GM19438 (cell line): ENCODE results near the gene NDUFB11.

ENCODE experiments used
- ATAC-seq: cut with Tn5 transposase; IDR thresholded peaks from one replicate; pipeline ENCODE4 v1.9.1; 2021; ENCODE audit warnings: low read depth; ENCODE audit not compliant: unreplicated experiment

Gene NDUFB11

DNA sequence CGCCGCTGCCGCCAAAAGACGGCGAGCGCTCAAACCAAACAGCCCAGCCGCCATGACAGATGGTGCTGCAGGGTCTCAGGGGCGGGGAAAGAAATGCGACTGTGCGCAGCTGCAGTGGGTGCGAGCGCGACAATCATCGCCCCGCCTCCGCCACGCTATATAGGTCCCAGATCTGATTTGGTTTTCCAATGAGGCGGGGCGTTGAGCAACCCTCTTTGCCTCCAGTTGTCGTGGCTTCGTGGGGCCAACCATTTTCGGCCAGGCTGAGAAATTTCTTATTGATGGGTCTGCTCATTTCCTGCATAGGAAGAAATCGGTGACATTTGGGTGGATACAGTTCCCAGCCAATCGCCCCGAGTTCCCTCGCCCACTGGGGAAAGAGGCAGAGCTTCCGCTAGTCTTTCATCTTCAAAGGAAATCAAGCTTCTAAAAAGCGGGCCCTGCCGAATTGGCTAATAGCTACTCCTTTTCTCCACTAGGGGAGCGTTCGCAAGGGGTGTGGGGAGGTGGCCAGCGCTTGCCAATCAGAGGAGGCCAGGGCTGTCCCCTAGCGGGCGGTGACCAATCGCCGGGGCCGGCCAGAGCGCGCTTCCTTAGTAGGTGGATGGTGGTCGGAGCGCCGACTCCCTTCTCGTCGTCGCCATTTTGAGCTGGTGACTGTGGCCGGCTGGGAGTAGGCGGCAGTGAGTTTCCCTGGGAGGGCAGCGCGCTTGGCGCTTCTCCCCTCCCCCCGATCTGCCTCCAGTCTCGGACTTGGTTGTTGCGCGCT lies at the start of gene NDUFB11, which contains the start of gene RBM10:
TSS of gene NDUFB11 (minus strand) at position 77 of the 769 bp plus-strand sequence. CDS start at position 54, 23 bp downstream.
TSS of gene RBM10 (plus strand) at position 596 of the 769 bp plus-strand sequence. CDS start 2,261 bp downstream, outside the sequence.
- peak; percentile 82 for ATAC-seq

DNA sequence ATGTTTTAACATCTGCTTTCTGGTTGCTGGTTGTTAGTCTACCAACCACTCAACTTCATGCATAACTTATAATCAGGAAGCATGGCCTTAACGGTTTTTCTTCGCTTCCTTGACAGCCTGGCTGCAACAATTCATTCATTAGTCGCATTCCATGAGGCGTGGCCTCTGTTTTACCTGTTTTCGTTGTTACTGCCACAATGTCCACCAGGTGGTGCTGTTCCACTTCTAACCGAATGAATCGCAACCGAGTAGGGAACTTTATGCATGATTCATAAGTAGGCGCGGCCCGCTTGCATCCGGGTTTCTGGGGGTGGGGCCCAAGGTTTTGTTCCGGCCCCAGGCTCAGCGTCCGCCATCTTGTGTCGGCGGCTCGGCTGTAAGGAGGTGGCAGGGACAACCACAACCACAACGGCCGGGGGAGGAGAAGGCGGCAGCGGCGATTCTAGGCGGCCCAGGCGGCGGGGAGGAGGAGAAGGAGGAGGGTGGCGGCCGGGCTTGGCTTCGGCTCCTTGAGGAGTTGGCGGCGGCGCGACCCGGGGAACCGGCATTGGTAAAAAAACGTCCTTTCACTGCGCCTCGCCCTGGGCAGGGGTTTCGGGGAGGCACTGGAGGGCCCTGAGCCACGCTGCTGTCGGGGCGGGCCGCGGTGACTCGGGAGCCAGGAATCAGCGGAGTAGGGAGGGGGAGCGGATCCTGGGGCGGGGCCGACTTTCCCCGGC lies 49.1 kb upstream of the NDUFB11 start, which contains the start of gene UBA1:
TSS of gene UBA1 (plus strand) at position 355 of the 719 bp plus-strand sequence. CDS start 4,974 bp downstream, outside the sequence.
- peak; percentile 71 for ATAC-seq

DNA sequence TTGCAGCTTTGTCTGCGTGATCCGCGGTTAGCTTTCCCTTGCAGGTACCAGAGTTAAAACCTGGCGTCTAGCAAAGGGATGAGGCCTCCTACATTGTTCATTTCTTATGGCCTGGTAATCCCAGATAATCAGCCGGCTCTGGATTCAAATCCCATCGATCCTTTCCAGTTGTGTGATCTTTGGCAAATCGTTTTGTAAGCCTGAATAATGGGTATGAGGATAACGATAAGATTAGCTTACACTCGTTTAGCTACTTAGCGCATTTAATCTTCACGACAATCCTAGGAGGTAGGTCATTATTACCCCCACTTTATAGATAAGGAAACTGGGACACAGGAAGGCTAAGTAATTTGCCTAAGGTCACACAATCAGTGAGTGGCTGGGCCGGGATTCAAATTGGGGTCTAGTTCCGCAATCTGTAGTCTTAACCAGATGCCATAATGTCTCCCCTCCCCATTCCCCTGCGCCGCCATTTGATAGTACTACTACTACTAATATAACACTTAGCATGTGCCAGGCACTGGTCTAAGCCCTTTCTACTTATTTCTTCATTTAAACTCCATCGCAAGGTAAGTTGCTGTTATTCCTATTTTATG lies 47.4 kb upstream of the NDUFB11 start:
- ATAC-seq, result no peak

DNA sequence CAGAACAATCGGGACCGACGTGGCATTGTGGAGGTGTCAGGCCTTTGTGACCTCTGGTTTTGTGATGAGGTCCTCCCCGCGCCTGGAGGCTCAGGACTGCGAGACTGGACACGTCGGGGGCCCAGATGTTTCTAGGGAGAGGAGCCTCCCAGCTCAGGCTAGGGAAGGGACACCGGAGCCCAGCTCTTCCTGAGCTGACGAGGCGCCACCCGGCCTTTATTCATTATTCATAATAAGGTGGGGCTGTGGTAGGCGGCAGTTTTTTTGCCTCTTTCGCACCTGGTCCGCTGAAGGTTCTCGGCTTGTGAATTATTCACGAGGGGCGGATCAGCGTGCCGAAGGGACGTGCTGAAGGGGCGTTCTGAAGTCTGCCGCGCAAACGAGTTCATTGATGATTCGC lies 46.8 kb upstream of the NDUFB11 start:
- no peak for ATAC-seq

DNA sequence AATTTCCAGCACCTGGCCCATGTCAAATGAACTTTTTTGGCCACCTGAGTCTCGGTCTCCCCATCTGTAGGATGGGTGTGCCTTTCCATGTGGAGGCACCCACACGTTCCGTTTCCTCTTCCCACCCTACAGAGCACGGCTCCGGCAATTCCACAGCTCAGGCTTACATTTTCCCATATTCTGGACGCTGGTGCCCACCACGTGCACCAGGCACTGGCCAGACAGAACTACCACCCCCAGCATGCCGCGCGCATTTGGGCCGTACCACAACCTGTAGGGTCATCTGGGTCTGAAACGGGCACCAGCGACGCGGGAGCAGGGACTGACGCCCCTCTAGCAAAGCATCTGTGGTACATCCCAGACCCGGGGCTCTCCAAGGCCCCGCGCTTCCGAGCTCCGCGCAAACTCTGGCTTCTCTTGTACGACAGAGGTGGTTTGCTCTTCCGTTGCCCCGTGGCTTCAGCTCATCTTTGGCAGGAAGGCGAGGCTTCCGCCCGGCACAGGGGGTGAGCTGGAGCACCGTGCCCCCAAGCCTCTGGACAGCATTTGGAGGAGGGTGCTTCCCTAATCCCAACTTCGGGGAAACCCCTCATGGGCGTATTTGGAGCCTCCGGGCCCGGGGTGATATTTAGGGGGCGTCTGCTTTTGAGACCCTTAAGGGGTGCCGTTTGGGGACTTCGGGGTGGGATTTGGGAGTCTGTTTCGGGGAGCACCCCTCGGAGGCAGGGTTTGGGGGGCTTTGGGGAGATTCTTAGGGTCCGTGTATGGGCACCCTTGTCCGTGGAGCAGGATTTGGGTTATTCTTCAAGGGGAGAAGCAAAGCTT lies 46.2 kb upstream of the NDUFB11 start:
- peak; percentile 32 for ATAC-seq

DNA sequence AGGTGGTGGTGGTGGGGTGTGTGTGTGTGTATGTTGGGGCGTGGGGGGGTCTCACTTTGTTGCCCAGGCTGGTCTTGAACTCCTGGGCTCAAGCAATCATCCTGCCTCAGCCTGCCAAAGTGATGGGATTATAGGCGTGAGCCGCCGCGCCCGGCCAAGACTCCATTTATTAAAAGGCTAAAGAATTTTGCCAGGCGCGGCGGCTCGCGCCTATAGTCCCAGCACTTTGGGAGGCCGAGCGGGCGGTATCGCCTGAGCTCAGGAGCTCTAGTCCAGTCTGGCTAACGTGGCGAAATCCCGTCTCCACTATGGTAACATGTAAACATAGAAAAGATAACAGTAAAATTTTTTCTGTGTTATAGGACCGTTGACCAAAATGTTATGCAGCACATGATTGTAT lies 45.4 kb upstream of the NDUFB11 start:
- ATAC-seq, result no peak

DNA sequence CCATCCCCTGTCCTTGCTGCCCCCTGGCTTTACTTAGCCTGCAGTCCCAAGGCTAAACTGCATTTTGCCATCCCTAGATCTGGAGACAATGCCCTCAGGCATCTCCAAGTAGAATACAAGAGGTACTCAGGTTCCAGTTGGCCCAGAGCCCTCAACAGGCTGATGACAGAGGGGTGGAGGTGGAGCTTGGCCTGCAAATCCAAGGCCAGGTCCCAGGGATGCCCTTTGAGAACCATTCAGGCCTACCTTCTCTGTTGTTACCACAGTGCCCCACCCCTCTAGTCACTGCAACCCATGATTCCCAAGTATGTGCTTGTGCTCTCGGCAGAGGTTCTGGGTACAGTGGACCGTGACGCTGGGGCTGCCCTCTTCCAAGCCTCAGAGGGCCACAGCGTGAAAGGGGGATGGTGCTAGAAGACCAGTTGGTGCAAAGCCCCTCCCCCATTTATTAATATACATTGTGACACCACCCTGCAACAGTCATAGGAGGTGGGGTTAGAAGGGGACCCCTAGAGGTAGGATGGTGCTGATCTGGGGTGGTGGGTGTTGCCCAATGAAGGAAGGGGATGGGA lies 42.7 kb upstream of the NDUFB11 start:
- ATAC-seq, result no peak

DNA sequence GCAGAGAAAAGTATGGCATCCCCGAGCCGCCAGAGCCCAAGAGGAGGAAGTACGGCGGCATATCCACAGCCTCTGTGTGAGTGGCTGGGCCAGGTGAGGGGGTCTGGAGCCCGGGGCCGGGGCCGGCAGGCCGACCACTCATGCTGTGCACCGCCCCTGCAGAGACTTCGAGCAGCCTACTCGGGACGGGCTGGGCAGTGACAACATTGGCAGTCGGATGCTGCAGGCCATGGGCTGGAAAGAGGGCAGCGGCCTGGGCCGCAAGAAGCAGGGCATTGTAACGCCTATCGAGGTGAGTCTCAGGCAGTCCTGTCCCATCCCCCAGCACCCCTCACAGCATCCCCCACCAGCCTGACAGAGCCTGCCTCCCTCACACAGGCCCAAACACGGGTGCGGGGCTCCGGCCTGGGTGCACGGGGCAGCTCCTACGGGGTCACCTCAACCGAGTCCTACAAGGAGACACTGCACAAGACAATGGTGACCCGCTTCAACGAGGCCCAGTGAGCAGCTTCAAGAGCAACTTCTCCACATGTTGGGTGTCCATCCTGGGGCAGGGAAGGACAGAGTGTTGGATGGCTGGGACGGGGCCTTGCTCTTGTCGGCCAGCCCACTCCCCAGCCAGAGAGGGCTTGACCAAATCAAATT lies 41.7 kb upstream of the NDUFB11 start:
- ATAC-seq, result no peak

DNA sequence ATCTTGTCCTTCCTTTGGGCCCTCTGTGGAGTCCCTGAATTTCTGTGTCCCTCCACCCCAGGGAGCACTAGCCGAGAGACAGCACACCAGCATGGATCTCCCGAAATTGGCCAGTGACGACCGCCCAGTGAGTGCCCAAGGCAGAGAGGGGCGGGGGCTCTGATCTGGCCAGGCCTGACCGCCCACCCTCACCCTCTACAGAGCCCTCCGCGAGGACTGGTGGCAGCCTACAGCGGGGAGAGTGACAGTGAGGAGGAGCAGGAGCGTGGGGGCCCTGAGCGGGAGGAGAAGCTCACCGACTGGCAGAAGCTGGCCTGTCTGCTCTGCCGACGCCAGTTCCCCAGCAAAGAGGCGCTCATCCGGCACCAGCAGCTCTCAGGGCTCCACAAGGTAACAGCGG lies 40.7 kb upstream of the NDUFB11 start:
- no peak for ATAC-seq

DNA sequence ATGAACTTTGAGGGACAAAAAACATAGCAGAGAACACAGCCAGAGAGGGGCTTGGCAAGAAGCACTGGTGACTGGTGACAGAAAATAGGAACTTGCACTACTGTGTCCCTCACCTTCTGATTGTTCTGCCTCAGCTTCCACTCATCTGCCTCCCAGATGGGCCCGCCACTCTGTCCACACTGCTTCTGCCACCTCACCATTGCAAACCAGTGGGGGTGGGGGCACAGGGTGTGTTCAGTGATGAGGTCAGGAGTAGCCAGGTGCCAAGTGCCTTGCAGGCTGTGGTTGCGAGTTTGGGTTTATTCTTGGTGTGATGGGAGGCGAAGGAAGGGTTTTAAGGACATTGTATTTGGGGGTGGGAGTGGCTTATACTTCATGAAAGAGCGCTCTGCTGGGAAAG lies 40.0 kb upstream of the NDUFB11 start:
- ATAC-seq, result no peak

DNA sequence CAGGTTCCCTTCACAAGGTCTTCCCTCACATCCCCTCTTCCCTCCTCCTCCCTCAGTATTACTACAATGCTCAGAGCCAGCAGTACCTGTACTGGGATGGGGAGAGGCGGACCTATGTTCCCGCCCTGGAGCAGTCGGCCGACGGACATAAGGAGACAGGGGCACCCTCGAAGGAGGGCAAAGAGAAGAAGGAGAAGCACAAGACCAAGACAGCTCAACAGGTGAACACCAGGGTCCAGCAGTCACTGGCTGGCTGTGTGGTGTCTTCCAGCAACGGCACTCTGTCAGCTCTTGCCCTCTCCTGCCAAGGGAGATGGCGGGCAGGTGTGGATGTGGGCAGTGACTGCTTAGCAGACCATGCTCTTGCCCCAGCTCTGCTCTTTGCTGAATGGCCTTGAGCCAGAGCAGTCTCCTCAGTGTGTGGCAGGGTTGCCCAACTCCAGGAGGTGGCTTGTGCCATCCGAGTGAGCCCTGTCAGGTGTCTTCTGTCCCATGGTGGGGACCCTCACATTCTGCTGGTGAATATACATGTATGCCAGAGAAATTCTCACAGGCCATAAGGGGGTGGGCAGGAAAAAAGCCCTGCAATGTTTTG lies 37.7 kb upstream of the NDUFB11 start:
- no peak for ATAC-seq

DNA sequence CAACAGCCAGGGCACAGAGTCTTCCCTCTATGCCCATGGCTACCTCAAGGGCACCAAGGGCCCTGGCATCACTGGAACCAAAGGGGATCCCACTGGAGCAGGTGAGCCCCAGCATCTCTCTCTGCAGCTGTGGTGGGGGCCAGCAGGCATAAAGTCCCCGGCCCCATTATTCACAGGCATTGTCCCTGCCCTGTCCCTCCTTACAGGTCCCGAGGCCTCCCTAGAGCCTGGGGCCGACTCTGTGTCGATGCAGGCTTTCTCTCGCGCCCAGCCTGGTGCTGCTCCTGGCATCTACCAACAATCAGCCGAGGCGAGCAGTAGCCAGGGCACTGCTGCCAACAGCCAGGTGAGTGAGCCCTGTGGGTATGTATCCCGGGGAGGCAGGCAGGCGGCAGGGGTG lies 36.8 kb upstream of the NDUFB11 start:
- no peak for ATAC-seq

DNA sequence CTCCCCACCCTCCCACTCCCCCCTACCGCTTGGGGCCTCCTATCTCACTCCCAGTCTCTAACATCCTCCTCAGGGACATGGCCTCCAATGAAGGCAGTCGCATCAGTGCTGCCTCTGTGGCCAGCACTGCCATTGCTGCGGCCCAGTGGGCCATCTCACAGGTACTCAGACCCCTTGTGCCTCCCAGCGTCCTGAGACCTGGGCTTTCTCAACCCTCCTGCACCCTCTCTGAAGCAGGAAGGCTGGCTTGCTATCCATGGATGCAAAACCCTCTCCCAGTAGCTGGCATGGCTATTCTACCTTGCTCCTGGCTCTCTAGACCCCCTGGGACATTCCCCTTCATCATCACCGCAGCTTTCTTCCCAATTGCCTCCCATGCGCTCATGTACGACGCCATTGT lies 35.8 kb upstream of the NDUFB11 start:
- no peak for ATAC-seq

DNA sequence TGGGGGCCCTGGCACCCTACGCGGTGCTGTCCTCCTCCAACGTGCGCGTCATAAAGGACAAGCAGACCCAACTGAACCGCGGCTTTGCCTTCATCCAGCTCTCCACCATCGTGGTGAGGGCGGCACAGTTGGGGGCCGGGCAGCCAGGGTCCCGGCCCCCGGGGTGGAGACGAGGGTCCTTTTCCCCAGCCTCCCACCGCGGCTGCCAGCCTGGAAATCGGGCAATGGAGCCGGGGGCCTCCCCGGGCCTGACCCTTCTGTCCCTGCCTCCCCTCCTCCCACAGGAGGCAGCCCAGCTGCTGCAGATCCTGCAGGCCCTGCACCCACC lies 35.4 kb upstream of the NDUFB11 start:
- ATAC-seq, result no peak

DNA sequence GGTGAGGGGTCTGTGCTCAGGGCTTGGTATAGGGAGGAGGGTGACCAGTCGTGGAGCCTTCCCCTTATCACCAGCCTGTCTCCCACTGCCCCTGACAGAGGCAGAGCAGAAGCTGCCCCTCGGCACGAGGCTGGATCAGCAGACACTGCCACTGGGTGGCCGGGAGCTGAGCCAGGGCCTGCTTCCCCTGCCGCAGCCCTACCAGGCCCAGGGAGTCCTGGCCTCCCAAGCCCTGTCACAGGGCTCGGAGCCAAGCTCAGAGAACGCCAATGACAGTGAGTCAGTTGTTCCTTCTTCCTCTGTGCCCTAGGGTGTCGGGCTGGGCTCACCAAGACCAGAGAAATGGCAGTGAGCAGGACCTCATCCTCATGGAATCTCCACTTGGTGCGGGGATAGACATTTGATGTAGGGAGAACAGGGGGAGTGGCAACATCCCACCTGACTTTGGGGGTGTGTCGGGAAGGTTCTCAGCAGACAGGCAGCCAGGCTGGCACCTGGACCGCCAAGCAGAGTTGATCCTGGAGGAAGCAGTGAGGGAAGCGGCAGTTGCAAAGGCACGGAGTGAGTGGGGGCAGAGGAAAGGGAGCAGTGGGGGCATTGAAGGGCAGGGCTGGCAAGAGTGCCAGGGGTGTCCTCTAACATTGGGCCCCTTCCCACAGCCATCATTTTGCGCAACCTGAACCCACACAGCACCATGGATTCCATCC lies 34.9 kb upstream of the NDUFB11 start:
- ATAC-seq, result no peak

DNA sequence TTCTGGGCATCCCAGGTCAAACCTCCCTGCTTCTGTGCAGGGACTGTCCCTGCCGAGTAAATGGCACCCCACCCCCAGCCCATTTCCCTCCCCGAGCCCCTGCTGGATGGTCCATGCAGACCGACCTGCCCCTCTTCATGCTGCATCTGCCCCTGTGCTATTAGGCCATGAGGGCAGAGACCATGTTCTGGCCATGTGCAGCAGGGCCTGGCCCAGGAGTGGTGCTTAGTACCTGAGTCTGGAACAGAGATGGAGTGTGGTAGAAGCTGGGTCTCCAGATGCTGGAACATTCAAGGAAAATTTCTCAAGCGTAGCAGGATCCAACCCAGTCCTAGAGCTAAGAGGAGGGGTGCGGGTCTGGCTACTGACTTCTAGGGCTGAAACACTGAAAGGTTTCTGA lies 33.8 kb upstream of the NDUFB11 start:
- ATAC-seq, result no peak

DNA sequence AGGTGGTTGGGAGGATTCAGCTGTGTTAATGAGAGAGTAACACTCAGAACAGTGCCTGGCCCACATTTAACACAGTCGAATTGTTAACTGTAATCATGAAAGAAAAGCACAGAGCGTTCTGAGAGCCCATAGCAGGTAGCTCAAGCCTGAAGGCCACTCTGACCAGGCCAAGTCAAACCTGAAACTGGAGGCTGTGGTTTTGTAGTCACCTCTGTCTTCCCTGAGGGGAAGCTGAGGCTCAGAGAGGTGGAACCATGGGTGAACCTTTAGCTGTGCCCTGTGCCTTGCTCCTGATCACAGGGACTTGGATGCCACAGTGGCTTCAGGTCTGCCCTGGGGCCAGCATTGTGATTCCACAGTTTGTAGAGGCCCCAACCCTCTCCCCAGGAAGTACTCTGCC lies 32.6 kb upstream of the NDUFB11 start:
- no peak for ATAC-seq

DNA sequence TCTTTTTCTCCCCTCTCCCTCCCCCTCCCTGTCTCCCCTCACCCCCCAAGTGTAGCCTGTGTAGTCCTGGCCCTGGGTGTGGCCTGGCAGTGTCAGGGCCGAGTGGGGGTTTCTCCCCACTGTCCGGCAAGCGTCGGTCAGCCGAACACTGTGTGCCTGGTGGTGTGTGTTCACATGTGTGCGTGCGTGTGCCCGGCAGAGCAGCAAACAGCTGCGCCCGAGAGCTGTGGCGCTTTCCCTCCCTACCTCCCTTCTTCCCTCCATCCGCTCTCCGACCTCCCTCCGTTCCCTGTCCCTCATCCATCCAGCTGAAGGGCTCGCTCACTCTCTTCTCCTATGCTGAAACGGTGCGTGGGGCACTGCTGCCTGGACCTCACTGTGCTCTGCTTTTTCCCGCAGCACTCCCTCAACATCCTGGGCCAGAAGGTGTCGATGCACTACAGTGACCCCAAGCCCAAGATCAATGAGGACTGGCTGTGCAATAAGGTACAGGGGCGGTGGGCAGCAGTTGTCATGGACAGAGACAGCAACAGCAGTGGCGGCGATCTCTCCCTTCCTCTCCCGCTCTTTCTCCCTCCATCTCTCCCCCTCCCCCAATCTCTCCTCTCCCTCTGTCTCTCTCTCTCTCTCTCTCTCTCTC lies 31.7 kb upstream of the NDUFB11 start:
- ATAC-seq, result no peak
